GM12878 (cell line): ENCODE results near the gene ODC1.

Source experiments
- BACH1 ChIP-seq: fragments of 450-650 bp; IDR thresholded peaks from 2 replicates; pipeline ENCODE4 v1.6.1; 2017; ENCODE audit warnings: mild to moderate bottlenecking, borderline replicate concordance
- CEBPB ChIP-seq, 2 experiments: fragments of 150-350 bp in 1 of 2; IDR thresholded peaks; 2 replicates each; pipeline ENCODE4 v1.6.1; 2012 to 2014; ENCODE audit warnings: low read depth in 2 of 2, low read length in 2 of 2, borderline replicate concordance in 1 of 2, inconsistent platforms in 1 of 2
- EZH2 ChIP-seq: IDR thresholded peaks from 2 replicates; pipeline ENCODE4 v1.6.1; 2012; ENCODE audit warnings: low read depth, mild to moderate bottlenecking, control low read depth, inconsistent platforms, low read length, borderline replicate concordance; ENCODE audit not compliant: control insufficient read depth
- FOS ChIP-seq: IDR thresholded peaks from 3 replicates; pipeline ENCODE4 v1.6.1; 2011; ENCODE audit warnings: borderline replicate concordance; ENCODE audit not compliant: insufficient read length; ENCODE audit errors: extremely low read depth
- HDAC6 ChIP-seq: fragments of 200-600 bp; sonication (generic); IDR thresholded peaks from one replicate; pipeline ENCODE4 v1.8.0; 2017; ENCODE audit warnings: antibody characterized with exemption; ENCODE audit not compliant: unreplicated experiment
- LARP7 ChIP-seq: fragments of 450-650 bp; IDR thresholded peaks from 2 replicates; pipeline ENCODE4 v1.6.1; 2017; ENCODE audit warnings: mild to moderate bottlenecking
- POLR2A ChIP-seq: IDR thresholded peaks from 2 replicates; pipeline ENCODE4 v1.6.1; 2011; ENCODE audit warnings: low read depth, mild to moderate bottlenecking, low read length
- YY1 ChIP-seq: IDR thresholded peaks from 2 replicates; pipeline ENCODE4 v1.6.1; 2011; ENCODE audit warnings: low read depth, mild to moderate bottlenecking, low read length
- TF ChIP-seq, protein P1 (sequence below), 3 experiments: IDR thresholded peaks in 2 of 3; conservative IDR thresholded peaks in 1 of 3; 2 replicates each; pipeline ENCODE4 v1.5.1; 2011; ENCODE audit warnings: low read depth in 3 of 3, low read length in 3 of 3, mild to moderate bottlenecking in 3 of 3, control low read depth in 2 of 3, moderate library complexity in 2 of 3, inconsistent platforms in 1 of 3, mixed read lengths in 1 of 3; ENCODE audit not compliant: control insufficient read depth in 2 of 3, insufficient read depth in 1 of 3; ENCODE audit errors: extremely low read depth in 1 of 3
- TF ChIP-seq, protein P2 (sequence below): IDR thresholded peaks from 2 replicates; pipeline ENCODE4 v1.6.1; 2012; ENCODE audit warnings: low read depth, low read length, improper control_type of control experiment

DNA sequence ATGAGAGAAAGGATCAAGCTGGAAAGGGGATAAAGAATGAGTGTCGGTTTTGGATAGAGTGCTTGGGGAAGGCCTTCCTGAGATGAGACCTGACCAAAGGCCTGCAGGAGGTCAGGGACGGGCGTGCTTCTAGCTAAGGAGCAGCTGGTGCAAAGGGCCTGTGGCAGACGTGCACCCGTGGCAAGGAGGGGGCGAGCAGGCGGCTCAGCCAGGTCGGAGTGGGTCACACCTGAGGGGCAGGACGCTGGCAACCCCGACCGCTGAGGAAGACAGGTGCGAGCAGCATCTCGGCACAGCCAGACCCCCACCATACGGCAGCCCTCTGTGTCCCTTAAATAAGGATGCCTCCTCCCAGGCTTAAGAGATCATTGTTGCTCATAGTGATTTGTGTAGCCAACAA lies 48.1 kb downstream of the ODC1 start:
- TF ChIP-seq POLR2A (no peak), BACH1 (no peak), CEBPB (IDR thresholded peaks at IDR 0.05; ENCODE audit: borderline replicate concordance in 1 of 2, low read depth in 2 of 2, low read length in 2 of 2) (no peak), EZH2 (no peak), HDAC6 (no peak), YY1 (no peak), FOS (no peak), LARP7 (no peak)
- TF ChIP-seq, protein P1, sequence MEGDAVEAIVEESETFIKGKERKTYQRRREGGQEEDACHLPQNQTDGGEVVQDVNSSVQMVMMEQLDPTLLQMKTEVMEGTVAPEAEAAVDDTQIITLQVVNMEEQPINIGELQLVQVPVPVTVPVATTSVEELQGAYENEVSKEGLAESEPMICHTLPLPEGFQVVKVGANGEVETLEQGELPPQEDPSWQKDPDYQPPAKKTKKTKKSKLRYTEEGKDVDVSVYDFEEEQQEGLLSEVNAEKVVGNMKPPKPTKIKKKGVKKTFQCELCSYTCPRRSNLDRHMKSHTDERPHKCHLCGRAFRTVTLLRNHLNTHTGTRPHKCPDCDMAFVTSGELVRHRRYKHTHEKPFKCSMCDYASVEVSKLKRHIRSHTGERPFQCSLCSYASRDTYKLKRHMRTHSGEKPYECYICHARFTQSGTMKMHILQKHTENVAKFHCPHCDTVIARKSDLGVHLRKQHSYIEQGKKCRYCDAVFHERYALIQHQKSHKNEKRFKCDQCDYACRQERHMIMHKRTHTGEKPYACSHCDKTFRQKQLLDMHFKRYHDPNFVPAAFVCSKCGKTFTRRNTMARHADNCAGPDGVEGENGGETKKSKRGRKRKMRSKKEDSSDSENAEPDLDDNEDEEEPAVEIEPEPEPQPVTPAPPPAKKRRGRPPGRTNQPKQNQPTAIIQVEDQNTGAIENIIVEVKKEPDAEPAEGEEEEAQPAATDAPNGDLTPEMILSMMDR (IDR thresholded peaks at IDR 0.05 in 2 of 3, conservative IDR thresholded peaks at IDR 0.05 in 1 of 3; ENCODE audit: control insufficient read depth in 2 of 3, extremely low read depth in 1 of 3, insufficient read depth in 1 of 3, low read depth in 3 of 3, low read length in 3 of 3), result no peak
- TF ChIP-seq, protein P2, sequence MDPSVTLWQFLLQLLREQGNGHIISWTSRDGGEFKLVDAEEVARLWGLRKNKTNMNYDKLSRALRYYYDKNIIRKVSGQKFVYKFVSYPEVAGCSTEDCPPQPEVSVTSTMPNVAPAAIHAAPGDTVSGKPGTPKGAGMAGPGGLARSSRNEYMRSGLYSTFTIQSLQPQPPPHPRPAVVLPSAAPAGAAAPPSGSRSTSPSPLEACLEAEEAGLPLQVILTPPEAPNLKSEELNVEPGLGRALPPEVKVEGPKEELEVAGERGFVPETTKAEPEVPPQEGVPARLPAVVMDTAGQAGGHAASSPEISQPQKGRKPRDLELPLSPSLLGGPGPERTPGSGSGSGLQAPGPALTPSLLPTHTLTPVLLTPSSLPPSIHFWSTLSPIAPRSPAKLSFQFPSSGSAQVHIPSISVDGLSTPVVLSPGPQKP, result no peak
